Measurements from ENCODE around the gene TRPM3.

TRPM3 gene

DNA sequence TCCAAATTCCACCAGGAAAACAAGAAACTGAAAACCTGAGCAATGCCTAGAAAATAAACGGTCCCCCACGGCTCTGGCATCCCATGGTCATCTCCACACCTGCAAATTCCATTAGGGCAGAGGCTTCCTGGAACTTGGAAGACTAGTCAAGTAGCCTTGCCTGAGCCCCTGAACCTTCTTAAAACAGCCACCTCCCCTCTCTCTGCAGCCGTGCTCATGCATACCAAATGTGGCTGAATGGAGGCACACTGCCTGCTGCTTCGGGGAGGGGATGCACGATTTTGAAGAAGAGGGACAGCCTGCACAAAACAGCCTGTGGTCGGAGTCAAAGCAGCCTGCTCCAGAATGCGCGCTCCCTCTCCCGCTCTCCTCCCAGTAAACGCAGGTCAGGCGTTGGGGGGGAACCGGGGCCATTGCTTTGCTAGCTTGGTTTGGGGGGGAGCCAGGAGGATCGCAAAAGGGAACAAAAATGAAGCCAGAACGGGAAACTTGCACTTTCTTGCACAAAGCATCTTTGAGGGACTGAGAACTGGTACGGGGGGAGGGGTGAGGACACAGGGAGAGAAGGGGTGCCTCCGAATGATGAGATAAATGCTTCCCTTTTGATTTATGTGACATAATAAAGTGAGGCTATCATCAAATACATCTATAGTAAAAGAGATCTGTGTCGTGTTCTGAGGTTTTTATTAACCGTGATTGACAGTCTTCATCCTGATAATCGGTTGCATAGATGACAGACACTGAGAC lies at the start of gene TRPM3:
TSS of gene TRPM3 (minus strand) at position 347 of the 747 bp plus-strand sequence. CDS start at position 80, 267 bp downstream.
- no peak for DNase-seq (ENCODE audit: low read depth in 2 of 2, low spot score in 1 of 2)

DNA sequence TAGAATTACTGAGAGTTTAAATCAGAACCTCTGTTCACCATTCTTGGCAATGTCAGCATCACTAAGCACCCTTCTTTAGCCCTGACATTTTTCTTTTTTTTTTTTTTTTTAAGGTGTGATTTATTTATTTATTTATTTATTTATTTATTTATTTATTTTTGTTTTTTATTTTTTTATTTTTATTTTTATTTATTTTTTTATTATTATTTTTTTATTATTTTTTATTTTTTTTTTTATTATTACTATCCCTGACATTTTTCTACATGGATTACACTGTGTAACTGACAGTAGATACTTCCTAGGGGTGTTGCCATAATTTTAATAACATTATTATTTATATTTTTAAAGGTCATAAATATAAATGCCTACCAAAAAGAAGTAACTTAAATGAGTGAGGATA lies 47.0 kb upstream of the TRPM3 start:
- DNase-seq (ENCODE audit: low read depth in 2 of 2, low spot score in 1 of 2) = no peak

DNA sequence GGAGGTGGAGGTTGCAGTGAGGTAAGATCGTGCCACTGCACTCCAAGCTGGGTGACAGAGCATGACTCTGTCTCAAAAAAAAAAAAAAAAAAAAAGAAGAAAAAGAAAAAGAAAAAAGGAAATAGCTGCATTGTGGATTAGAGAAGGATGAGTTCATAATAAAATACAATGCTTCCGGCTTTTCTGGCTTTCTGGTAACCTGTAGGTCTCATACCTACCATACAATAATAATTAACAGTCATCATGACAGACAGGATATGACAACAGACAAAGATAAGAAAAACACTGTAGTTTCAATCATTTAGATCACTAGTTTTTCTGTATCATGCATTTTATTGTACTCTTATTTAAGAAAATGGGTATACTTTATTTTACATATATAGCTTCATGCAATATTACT lies 40.7 kb upstream of the TRPM3 start:
- DNase-seq (ENCODE audit: low read depth in 2 of 2, low spot score in 1 of 2) = no peak

DNA sequence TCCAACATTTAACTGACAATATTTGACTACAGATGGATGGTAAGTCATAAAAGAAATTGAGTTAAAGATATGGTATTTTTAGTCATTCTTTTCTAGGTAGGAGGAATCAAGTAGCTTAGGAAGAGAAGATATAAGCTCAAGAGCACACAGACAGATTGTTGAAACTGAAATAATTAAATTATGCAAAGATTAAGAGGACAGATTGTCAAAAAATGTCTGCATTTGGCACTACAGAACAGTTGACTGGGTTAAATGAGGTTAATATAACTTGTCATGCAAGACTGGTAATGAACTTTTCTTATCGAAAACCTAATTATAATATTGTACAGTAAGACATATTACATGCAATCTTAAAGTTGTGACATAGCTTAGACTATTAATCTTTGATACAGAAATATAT lies 36.3 kb upstream of the TRPM3 start:
- no peak for DNase-seq (ENCODE audit: low read depth in 2 of 2, low spot score in 1 of 2)

DNA sequence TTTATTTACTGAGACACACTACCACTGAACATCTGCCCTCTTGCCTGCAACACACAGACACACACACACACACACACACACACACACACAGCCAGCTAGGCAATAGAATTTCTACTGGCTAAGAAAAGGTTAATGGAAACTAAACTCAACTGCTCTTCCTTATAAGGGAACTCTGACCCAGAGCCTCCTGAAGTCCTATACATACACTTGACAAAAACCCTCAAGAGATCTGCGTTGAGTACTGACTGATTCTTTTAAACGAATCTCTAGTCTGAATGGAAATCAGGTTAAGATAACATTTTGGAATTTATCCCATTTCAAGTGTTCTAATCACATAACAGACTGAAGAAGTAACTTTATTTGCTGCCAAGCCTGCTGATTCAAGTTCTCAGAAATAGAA lies 25.9 kb upstream of the TRPM3 start:
- DNase-seq (ENCODE audit: low read depth in 2 of 2, low spot score in 1 of 2) = no peak

DNA sequence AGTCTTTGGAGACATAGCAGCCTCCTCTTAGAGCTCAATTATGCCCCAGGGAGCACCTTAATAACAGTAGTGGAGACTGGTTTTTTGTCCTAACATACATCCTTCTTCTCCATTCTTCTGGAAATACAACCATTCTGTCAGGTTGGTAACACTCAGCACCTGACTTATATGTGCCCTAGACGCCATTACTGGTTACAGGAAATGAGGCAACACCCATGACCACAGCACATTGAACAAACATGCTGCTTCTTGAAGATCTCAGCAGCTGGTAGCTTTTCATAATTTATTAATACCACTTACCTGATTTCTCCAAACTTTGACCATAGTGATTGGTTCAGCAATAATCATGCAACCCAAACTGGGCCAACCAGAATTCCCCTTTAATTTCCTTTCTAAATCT lies 25.1 kb upstream of the TRPM3 start:
- no peak for DNase-seq (ENCODE audit: low read depth in 2 of 2, low spot score in 1 of 2)

DNA sequence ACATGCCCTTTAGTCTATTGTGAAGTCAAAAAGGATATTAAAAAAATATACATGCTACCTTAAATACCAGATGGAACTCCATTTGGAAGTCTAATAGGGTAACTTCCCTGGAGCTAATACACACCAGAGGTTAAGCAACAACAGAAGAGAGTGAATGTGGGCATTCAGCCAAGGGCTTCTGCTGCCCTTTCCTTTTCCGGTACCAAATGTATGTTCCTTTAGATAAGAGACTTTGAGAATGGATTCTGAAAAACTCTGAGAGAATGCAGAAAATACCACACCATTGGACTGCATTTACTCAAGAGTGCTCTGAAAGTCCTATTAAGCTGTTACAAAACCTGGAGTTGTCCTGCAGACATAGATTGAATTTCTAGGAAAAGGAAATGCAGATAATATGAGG lies 23.8 kb upstream of the TRPM3 start:
- DNase-seq (ENCODE audit: low read depth in 2 of 2, low spot score in 1 of 2) = no peak

DNA sequence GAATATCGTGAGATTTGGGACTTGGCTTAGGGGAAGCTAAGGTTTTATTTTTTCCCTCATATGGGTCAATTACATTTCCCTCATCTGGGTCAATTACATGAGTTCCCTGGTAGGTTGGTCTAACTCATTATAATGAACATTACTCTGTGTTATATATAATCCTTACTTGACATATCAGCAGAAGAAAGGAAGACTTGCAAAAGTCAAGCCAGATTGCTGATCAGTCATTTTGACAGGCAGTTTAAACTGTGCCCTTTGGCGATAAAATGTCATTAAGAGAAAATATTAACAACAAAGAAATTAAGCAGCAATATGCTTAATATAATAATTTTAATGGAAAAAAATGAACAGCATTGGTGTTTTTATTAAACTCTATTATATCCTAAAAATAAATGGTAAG lies 23.1 kb upstream of the TRPM3 start:
- DNase-seq (ENCODE audit: low read depth in 2 of 2, low spot score in 1 of 2) = no peak

DNA sequence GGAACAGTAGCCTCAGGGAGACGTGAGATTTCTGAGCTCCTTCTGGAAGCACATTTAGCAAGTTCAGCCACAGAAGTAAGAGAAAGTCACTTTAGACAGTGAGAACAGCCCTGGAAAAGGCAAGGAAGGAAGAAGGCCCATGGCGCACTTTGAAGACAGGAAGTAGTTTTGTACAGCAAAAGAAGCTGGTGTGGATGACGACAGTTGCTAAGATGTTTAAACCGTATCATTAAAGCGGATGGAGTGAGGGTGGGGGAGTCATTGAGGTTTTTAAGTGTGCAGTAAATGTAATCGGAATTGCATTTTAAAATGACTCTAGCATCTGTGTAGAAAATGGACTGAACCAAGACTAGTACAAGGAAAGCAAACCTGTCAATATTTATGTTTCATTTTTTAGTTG lies 15.3 kb upstream of the TRPM3 start:
- no peak for DNase-seq (ENCODE audit: low read depth in 2 of 2, low spot score in 1 of 2)

DNA sequence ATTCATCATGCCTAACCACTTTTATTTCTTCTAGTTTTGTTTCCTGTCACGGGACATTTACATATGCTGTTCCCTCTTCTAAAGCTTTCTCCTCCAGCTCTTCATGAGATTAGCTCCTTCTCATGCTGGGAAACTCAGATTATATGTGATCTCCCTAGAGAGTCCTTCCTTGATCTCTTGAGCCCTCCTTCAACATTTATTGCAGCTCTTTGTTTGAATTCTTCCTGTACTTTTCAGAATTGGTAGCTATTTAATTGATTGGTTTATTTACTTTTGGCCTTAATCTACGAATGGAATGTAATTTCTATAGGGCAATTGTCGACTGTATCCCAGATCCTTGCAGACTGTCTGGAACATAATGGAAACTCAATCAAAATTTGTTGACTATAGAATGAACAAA lies 9.7 kb upstream of the TRPM3 start:
- DNase-seq (ENCODE audit: low read depth in 2 of 2, low spot score in 1 of 2) = no peak

DNA sequence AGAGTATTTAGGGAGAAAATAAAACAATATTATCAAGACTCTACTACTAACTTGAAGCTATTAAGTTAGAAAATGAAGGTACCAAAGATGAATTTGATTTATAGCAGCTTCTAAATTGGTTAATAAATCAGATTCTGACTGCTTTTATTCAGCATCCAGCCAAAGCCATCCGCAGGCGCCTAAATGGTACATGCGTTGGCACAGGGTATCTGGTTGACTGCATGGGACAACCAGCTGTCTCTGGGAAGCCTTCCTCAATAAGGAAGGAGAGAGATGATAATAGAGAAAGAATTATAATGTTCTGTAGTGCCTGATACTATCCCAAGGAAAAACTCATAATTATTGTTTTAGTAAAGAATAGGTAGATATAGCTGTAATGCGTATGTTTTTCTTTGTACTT lies 9.1 kb upstream of the TRPM3 start:
- DNase-seq (ENCODE audit: low read depth in 2 of 2, low spot score in 1 of 2) = no peak

DNA sequence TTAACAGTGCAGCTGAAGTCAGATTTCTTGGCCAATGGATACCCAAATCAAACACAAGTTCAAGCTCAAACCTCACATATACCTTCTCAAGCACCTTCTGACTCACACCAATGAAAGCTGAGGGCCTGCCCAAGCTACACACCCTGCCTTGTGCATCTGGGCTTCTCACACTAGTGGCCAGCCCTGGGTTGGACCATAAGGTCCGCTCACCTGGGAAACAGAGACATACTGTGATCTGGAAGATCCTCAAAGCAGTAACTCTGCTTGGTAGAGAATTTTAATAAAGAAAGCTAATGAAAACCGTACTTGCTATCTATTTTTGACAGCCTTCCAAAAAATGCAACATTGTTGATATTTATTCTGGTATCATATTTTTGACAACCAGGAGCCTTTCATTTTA lies 7.4 kb upstream of the TRPM3 start:
- DNase-seq (ENCODE audit: low read depth in 2 of 2, low spot score in 1 of 2) = no peak

DNA sequence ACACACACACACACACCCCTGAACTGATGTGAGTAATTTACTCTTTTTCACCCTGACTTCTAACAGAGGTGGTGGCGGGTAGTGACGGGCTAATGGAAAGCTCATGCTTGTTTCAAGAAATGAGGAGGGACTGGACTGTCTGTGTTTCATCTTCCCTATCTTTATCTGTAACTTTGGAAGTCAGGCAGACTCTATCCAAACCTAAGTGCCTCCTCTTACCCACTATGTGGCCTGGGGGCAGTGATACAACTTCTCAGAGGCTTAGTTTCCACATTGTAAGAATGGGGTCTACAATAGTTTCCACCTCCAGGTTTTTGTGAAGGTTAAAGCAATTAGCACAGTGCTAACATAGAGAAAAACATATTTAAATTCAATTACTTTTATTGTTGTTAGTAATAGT lies 5.9 kb upstream of the TRPM3 start:
- no peak for DNase-seq (ENCODE audit: low read depth in 2 of 2, low spot score in 1 of 2)

DNA sequence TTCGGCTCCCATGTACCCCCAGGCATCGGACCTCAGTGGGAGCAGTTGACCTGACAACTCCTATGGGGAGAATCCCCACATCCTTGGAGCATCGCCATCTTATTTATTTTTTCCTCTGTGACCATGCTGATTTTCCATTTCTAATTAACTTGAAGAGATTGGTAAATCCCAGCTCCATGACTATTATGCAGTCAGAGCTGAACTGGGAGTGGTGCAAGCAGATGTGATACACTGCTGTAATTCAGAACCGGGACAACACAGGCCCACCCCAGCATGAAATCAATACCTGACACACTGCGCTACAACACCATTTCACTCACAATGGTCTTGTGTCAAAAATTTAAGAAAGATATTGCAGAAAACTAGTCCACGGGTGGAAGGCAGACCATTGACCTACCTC lies 1.0 kb upstream of the TRPM3 start:
- DNase-seq (ENCODE audit: low read depth in 2 of 2, low spot score in 1 of 2) = no peak

DNA sequence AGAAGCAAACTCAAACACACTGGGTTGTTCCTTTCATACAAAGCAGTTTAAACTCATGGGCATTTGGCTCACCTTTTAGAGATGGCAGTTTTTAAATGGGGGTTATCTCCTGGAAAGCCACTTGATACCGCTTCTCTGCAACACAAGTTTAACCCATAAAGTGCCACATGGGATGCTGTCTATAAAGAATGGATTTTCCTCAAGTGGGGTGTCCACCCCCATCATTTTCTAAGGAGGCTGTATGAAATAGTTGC lies 528 bp upstream of the TRPM3 start:
- no peak for DNase-seq (ENCODE audit: low read depth in 2 of 2, low spot score in 1 of 2)

DNA sequence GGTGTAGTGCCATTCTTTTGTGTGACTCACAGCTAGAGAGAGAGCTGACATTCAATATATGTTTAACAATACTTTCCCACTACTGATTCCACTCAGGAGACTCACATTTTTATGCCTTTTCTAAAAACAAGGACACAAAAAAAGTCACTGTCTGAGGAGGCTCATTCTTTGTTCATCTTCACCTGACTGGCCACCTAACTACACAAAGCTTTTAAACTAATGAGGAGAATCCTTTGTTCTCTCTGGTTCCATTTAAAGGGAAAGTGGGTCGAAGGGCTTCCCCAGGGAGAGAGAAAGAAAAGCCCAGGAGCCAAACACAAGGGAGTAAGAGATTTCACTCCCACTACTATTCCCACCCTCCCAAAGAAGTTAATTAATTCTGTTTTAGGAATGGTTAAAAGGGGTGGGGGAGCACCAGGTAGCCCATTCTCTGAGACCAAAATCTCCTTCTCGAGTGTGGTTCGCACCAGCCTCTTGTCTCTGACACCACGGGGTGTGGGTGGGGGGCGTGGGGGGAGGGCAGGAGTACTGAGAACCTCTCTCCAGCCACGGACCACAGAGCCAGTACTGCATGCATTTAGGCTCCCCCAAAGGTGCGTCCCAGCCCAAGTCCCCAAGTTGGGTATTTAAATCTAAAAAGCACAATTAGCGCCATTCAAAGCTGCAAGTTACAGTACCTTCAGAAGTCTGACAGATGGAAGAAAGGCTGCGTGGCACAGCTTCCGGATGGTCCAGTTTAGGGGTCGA lies 747 bp downstream of the TRPM3 start:
- DNase-seq (ENCODE audit: low read depth in 2 of 2, low spot score in 1 of 2) = no peak

DNA sequence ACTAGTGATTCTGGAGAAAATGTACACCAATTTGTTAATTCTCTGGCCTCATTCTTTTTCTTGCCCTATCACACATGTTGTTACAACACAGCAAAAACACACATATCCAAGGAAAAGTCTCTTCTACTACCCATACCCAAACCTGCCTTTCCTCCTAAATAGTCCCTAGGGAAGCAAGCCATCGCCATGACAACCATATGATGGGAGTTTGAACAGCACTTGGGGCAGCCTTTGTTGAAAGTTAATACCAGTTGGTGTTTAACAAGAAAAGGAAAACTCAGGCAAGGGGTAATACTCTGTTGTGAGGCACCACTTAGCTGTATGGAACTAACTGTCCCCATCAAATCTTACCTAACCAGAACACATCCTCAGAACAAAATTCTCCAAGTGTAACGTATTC lies 1.7 kb downstream of the TRPM3 start:
- no peak for DNase-seq (ENCODE audit: low read depth in 2 of 2, low spot score in 1 of 2)

DNA sequence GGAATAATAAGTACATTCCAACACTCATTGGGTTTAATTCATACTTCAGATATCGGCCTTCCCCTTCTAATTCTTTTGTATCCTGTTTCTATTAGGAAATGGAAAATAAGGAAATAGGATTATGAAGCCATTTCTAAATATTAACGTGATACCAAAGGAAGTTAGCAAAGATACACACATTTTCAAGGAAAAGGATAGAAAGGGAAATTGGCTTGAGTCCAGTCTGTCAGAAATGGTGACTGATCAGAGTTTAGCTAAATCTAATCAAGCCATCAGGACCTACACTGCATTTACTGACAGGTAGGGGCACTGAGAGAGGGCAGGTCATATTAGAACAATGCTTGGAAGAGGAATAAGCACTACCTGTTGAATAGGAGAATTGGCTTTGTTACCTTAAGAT lies 3.1 kb downstream of the TRPM3 start:
- DNase-seq (ENCODE audit: low read depth in 2 of 2, low spot score in 1 of 2) = no peak

DNA sequence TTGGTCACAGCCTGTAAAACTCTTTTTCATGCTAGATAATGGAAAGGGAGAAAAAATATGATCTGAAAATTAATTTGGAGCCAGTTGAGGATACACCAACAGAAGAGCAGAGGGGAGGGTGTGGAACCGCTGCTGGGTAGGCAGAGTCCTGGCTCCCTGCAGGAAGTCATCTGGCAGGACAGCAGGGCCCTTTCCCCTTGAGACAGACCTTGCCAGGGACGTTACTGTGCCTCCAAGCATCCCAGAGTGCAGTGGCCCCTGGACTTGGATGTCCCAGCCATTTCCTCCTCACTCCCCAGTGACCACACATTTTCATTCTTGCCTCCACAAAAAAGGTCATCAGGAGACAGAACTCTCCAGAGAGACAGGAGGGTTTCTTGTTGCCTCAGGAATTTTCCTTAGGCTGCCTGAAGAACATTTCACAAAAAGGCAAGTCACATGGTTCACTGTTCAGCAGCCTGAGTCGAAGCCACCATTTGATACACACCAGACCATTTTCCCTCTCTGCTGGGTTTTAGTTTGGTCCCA lies 5.9 kb downstream of the TRPM3 start:
- no peak for DNase-seq (ENCODE audit: low read depth in 2 of 2, low spot score in 1 of 2)

DNA sequence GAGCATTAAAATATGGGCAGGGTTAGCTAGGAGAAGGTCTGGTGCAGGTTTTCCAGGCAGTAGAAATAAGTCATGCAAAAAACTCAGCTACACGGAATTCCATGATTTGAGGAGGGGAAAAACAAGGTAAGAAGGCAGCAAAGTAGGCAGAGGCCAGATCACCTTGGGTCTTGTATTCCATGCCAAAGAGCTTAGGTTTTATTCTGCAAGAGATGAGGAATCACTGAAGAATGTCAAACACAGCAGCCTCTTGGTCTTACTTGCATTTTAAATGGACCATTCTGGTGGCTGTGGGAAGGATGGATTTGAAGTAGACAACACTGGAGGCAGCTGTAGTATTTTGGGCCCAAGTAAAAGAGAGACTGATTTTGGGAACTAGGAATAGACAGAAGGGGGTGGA lies 8.6 kb downstream of the TRPM3 start:
- DNase-seq (ENCODE audit: low read depth in 2 of 2, low spot score in 1 of 2) = no peak

DNA sequence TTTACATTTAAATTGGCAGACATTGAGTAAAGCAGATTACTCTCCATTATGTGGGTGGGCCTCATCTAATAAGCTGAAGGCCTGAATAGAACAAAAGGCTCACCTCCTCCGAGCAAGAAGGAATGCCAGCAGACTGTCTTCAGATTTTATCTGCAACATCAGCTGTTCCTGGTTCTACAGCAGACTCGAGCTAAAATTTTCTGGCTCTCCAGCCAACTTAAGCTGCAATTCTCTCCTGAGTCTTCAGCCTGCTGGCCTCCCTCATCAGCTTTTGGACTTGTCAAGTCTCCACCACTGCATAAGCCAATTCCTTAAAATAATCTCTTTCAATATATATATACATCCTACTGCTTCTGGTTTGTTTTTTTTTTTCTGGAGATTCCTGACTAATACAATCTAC lies 12.5 kb downstream of the TRPM3 start:
- no peak for DNase-seq (ENCODE audit: low read depth in 2 of 2, low spot score in 1 of 2)

DNA sequence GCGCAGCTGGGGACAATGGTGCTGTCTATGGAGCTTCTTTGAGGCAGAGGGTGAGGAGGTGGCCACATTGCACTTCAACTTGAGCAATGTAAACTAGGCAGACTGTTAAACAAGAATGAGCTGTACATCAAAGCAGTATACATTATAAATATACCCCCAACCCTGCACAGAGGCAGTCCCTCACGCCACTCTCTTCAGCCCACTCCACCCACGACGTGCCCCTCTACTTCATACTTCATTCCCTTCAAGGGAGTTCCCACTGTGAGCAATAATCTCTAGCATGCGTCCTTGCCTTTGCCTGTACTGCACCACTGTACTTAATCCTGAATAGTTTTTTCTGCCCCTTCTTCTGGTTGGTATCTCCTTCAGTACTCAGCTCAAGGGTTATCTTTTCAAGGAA lies 14.4 kb downstream of the TRPM3 start:
- DNase-seq (ENCODE audit: low read depth in 2 of 2, low spot score in 1 of 2) = no peak

DNA sequence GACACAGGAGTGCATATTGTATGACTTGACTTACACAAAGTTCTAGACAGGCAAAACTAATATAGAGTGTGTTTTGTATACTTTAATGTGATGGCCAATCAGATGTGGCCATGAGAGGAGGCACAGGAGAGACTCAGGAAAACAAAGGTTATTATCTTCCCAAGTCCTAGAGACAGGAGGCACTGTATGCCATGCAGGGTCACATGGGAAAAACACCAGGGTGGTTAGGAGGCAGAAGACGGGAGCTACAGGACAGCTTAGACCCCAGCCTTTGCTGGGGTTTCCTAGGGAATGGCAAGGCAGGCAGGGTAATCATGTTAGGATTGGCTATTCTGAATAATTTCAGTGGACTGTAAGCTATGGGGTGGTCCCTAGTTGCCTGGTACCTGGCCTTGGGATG lies 16.2 kb downstream of the TRPM3 start:
- DNase-seq (ENCODE audit: low read depth in 2 of 2, low spot score in 1 of 2) = no peak
